ENCODE data around the gene ACER2.

- TF ChIP-seq CTCF (conservative IDR thresholded peaks at IDR 0.05; ENCODE audit: low read depth, low read length) (no peak), EZH2 (IDR thresholded peaks at IDR 0.05; ENCODE audit: borderline replicate concordance, low read depth, low read length, poor library complexity, severe bottlenecking) (no peak)
Measured at GRCh38 chr9:19420877-19421276, 12.1 kb downstream of the ACER2 start.

Data from A673 (cell line).